Measurements from ENCODE around the gene TMEM130. TPM values are rescaled to one million over a fixed set of nuclear protein-coding genes. Genes with fewer than 3 reads are reported as not detected.

TMEM130 gene
- polyA plus RNA-seq, 1 donor (not counting 4 experiments of a cell fraction or from before 2014, with no cell fraction given) = not detected

DNA sequence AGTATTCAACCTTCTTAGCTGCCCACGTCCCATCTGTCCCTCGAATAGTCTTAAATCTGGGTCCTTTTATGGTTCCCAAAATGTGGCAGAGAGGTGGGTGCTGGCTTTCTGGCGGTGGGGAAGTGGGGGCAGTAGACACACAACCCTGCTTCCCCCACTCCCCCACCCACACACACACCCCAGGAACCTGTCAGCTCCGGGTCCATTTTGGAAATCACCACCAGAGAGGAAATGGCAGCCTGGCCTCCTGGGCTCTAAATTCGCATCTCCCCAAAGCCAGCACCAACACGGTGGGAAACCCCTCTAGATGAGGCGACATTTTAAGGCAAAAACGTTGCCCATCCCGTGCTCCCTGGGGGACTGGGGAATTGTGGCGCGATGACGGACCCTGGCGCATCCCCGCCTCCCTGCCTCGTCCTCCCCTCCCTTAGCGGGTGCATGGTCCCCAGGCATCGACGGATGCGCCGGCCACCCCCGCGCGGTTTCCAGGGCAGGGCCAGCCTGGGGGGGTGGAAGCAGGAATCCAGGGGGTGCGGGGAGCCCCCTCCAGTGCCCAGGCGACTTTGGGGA lies 702 bp downstream of the TMEM130 start:
- dilution Hi-C loops (cut with MboI; ENCODE audit: extremely low pct_ligation_motif_present, low sequenced_read_pairs) = no loop called here
- Histone ChIP-seq H3K27ac (ENCODE audit: control insufficient read depth, insufficient read depth, low read length) (no peak overlapping the region), H3K9me1 (ENCODE audit: control insufficient read depth, extremely low read depth, insufficient read depth, low read length) (no peaks in the 10 kb centered on the region), H3K79me2 (ENCODE audit: control insufficient read depth, insufficient read depth, low read length) (no peaks in the 10 kb centered on the region), H3K4me1 (ENCODE audit: control insufficient read depth, extremely low read depth, insufficient read depth, low read length) (no peaks in the 10 kb centered on the region), H3K4me2 (ENCODE audit: control insufficient read depth, extremely low read depth, insufficient read depth, low read depth, low read length) (peak overlapping the region; percentile 37), H3K4me3 (ENCODE audit: control insufficient read depth in 2 of 3, extremely low read depth in 1 of 3, insufficient read depth in 2 of 3, low read depth in 1 of 3, low read length in 3 of 3) (no peak overlapping the region), H4K20me1 (ENCODE audit: control insufficient read depth, extremely low read depth, insufficient read depth, low read length) (no peaks in the 10 kb centered on the region), H2AFZ (ENCODE audit: control insufficient read depth, low read length) (no peak overlapping the region), H3K9me3 (ENCODE audit: control insufficient read depth, low read depth, low read length) (no peaks in the 10 kb centered on the region), H3K27me3 (ENCODE audit: control insufficient read depth, extremely low read depth, insufficient read depth, low read length) (peaks cover 38% of the 10 kb centered on the region), H3K36me3 (ENCODE audit: control insufficient read depth in 2 of 2, extremely low read depth in 1 of 2, insufficient read depth in 2 of 2, low read length in 2 of 2) (no peaks in the 10 kb centered on the region), H3K9ac (ENCODE audit: control insufficient read depth, extremely low read depth, insufficient read depth, low read length) (no peak overlapping the region)
- no peak for DNase-seq (ENCODE audit: low read depth, low spot score)
- FAIRE-seq = no peak
- TF ChIP-seq, protein P1, sequence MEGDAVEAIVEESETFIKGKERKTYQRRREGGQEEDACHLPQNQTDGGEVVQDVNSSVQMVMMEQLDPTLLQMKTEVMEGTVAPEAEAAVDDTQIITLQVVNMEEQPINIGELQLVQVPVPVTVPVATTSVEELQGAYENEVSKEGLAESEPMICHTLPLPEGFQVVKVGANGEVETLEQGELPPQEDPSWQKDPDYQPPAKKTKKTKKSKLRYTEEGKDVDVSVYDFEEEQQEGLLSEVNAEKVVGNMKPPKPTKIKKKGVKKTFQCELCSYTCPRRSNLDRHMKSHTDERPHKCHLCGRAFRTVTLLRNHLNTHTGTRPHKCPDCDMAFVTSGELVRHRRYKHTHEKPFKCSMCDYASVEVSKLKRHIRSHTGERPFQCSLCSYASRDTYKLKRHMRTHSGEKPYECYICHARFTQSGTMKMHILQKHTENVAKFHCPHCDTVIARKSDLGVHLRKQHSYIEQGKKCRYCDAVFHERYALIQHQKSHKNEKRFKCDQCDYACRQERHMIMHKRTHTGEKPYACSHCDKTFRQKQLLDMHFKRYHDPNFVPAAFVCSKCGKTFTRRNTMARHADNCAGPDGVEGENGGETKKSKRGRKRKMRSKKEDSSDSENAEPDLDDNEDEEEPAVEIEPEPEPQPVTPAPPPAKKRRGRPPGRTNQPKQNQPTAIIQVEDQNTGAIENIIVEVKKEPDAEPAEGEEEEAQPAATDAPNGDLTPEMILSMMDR (optimal IDR thresholded peaks at IDR 0.05 in 1 of 3, IDR thresholded peaks at IDR 0.05 in 1 of 3, conservative IDR thresholded peaks at IDR 0.05 in 1 of 3; ENCODE audit: extremely low read depth in 1 of 3, insufficient read depth in 2 of 3, low read length in 3 of 3) = no peak
- no peak for TF ChIP-seq EZH2 (IDR thresholded peaks at IDR 0.05; ENCODE audit: low read length)

DNA sequence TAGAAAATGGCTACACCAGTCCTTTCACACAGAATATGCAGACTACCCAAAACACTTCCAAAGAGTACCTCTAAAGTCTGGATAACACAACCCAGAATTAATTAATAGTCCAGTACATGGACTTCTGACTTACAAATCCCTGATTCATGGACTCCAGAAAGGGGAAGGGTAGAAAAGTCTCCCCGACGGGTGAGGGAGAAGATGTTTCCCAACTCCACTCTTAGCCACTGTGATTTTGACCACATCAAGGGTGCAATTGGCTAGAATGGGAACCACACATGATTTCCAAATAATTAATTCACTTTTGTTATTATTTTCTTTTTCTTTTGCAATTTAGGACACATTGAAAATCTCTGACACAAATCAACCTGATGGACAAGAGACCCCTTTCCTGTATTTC lies 1.4 kb downstream of the TMEM130 start:
- H3K27ac ChIP-seq (ENCODE audit: control insufficient read depth, insufficient read depth, low read length) = no peak overlapping the region
- H2AFZ ChIP-seq (ENCODE audit: control insufficient read depth, low read length) = no peak overlapping the region
- no peaks in the 10 kb centered on the region for H3K9me3 ChIP-seq (ENCODE audit: control insufficient read depth, low read depth, low read length)
- dilution Hi-C loops (cut with MboI; ENCODE audit: extremely low pct_ligation_motif_present, low sequenced_read_pairs) = no loop called here
- DNase-seq (ENCODE audit: low read depth, low spot score) (no peak), FAIRE-seq (no peak)
- no peaks in the 10 kb centered on the region for H4K20me1 ChIP-seq (ENCODE audit: control insufficient read depth, extremely low read depth, insufficient read depth, low read length)
- H3K36me3 ChIP-seq (ENCODE audit: control insufficient read depth in 2 of 2, extremely low read depth in 1 of 2, insufficient read depth in 2 of 2, low read length in 2 of 2) = no peaks in the 10 kb centered on the region
- H3K4me3 ChIP-seq (ENCODE audit: control insufficient read depth in 2 of 3, extremely low read depth in 1 of 3, insufficient read depth in 2 of 3, low read depth in 1 of 3, low read length in 3 of 3) = no peak overlapping the region
- TF ChIP-seq, protein P1 (optimal IDR thresholded peaks at IDR 0.05 in 1 of 3, IDR thresholded peaks at IDR 0.05 in 1 of 3, conservative IDR thresholded peaks at IDR 0.05 in 1 of 3; ENCODE audit: extremely low read depth in 1 of 3, insufficient read depth in 2 of 3, low read length in 3 of 3) = no peak
- no peak for TF ChIP-seq EZH2 (IDR thresholded peaks at IDR 0.05; ENCODE audit: low read length)
- no peaks in the 10 kb centered on the region for H3K9me1 ChIP-seq (ENCODE audit: control insufficient read depth, extremely low read depth, insufficient read depth, low read length)
- H3K4me1 ChIP-seq (ENCODE audit: control insufficient read depth, extremely low read depth, insufficient read depth, low read length) = no peaks in the 10 kb centered on the region
- H3K79me2 ChIP-seq (ENCODE audit: control insufficient read depth, insufficient read depth, low read length) = no peaks in the 10 kb centered on the region
- no peak overlapping the region for H3K4me2 ChIP-seq (ENCODE audit: control insufficient read depth, extremely low read depth, insufficient read depth, low read depth, low read length)
- peaks cover 38% of the 10 kb centered on the region for H3K27me3 ChIP-seq (ENCODE audit: control insufficient read depth, extremely low read depth, insufficient read depth, low read length)
- no peak overlapping the region for H3K9ac ChIP-seq (ENCODE audit: control insufficient read depth, extremely low read depth, insufficient read depth, low read length)
